Heart left ventricle (tissue), 13 donors: ENCODE measurements around the gene KRT6B.
"Not testable (repeated sequence)": the region's sequence is repeated elsewhere in the genome, so short reads cannot be mapped to it uniquely, and the experiment has no call there.

Experiments used
- CTCF ChIP-seq, 12 donors: fragments of 200-600 bp; sonication (generic) in 4 of 12; IDR thresholded peaks; one replicate each; pipeline versions ENCODE4 v1.5.0 to v1.8.0; 2018 to 2022; ENCODE audit warnings: antibody characterized with exemption in 12 of 12, mild to moderate bottlenecking in 5 of 12
- POLR2A ChIP-seq, 2 donors: fragments of 450-650 bp; IDR thresholded peaks; one replicate each; pipeline ENCODE4 v1.6.1; 2017; ENCODE audit warnings: antibody characterized with exemption in 2 of 2, mild to moderate bottlenecking in 2 of 2, moderate library complexity in 2 of 2
- donor health status: ischemic (EF 13 %, LVEDD 7.1; RV severe dilation, severe dysfunction).
- donor health status: DM: no; HTN: yes; CAD: no.
- donor health status: DM: no; HTN: no; CAD: no.
- donor health status: ischemic (EF 25% LVEDD 6.9; RV normal size, moderate dysfunction).
- donor health status: ischemic (EF 25% LVEDD 5.7; RV mildly dilated, moderate dysfunction).
- donor health status: ischemic (EF 35%, LVEDD 5.7; RV mildly dilated, moderate dysfunction).
- donor health status: nonischemic (EF 11% LVEDD 7.7; RV severe dilation, severe dysfunction).
- donor health status: DM: yes; HTN: yes; CAD: no.
- donor health status: PGD.
- donor health status: ischemic (EF 29% LVEDD 5.4; RV normal size, mild dysfunction).
- donor health status: nonischemic (EF 23%, LVEDD 6.1; RV moderate dilation, normal function).

- TF ChIP-seq CTCF, POLR2A (IDR thresholded peaks at IDR 0.05): not testable (repeated sequence)
Measured at GRCh38 chr12:52500574-52500973, 48.6 kb upstream of the KRT6B start.
